ENCODE data around the gene CCDC61. TPM values are rescaled to one million over a fixed set of nuclear protein-coding genes. Genes with fewer than 3 reads are reported as not detected.
A peak's percentile ranks its signal among the peaks of the same experiment; 100 is the strongest.

Gene CCDC61
- total RNA-seq, 1 experiment from 2014 or later, result 16.9 TPM

DNA sequence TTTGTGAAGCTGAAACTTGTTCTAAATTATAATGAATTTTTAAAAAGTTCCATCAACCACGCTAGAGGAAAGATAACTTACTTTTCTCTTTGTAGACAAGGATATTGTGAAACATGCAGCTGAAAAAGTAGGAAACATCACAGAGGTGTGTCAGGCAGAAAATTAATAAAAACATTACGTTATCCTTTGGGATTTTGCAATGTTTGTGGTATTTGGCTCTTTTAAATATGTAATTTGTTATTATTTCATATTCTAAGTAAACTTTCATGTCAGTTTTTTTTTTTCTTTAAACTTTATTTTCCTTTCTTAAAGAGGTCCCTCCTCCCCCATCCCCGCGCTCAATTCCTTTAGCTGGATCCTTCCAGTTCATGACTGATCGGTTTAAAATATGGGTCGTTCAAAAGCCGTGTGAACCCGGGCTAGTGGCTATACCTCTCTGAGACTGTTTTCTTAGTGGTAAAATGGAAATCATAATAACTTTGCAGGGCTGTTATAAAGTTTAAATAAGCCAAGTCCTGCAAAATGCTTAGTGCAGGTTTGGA lies 740 bp upstream of the CCDC61 start:
- no peak overlapping the region for H2AK5ac ChIP-seq (ENCODE audit: insufficient read length, low read length)
- no peak overlapping the region for H3K56ac ChIP-seq (ENCODE audit: insufficient read length, low read depth, low read length)
- Mint-ChIP-seq H3K4me3 (0 out of 5 replicates have a peak overlapping the region, but pooled peaks of 1 of the 2 experiments have one; percentile 59), H3K4me1 (peaks cover 4 to 21% of the 10 kb centered on the region in 2 experiments), H3K36me3 (ENCODE audit: insufficient read depth in 1 of 3, low read depth in 3 of 3) (peaks cover 6 to 7% (median 6%) of the 10 kb centered on the region in 3 experiments; a peak in 6 of 7 replicates), H3K27me3 (ENCODE audit: low read depth) (peaks cover 12% of the 10 kb centered on the region), H3K27ac (no peak overlapping the region), H3K9me3 (no peaks in the 10 kb centered on the region; a peak in 2 of 5 replicates)
- H2BK20ac ChIP-seq (ENCODE audit: low read depth, low read length, poor library complexity, severe bottlenecking), result no peak overlapping the region
- no peak overlapping the region for H4K8ac ChIP-seq (replicated peaks; ENCODE audit: insufficient read length, low read depth, low read length)
- H3T11ph ChIP-seq (ENCODE audit: low read length), result no peak overlapping the region
- no peak overlapping the region for H3K4ac ChIP-seq (ENCODE audit: low read depth, low read length)
- no peak overlapping the region for H2BK5ac ChIP-seq (ENCODE audit: insufficient read length, low read length)
- H3K23me2 ChIP-seq (ENCODE audit: insufficient read length, low read depth, low read length, poor library complexity, severe bottlenecking), result peaks cover 3% of the 10 kb centered on the region
- H3K18ac ChIP-seq (ENCODE audit: insufficient read length, low read depth, low read length), result no peak overlapping the region
- no peak overlapping the region for H2BK12ac ChIP-seq (ENCODE audit: insufficient read length, low read depth, low read length)
- no peak overlapping the region for H3K23ac ChIP-seq (ENCODE audit: insufficient read length, low read depth, low read length)
- no peak overlapping the region for H2BK120ac ChIP-seq (ENCODE audit: low read depth, low read length, poor library complexity, severe bottlenecking)
- TF ChIP-seq CTCF (conservative IDR thresholded peaks at IDR 0.05), result no peak
- no peaks in the 10 kb centered on the region for H3K27me3 ChIP-seq (ENCODE audit: insufficient read depth, low read length)
- DNase-seq, result no peak
- H3K9ac ChIP-seq (ENCODE audit: extremely low read depth, insufficient read length, low read length), result peak overlapping the region; percentile 36
- H4K20me1 ChIP-seq (ENCODE audit: control insufficient read depth, insufficient read depth, insufficient read length), result no peaks in the 10 kb centered on the region
- H3K79me1 ChIP-seq (ENCODE audit: insufficient read depth, low read depth, low read length, poor library complexity, severe bottlenecking), result peaks cover 3% of the 10 kb centered on the region
- no peak overlapping the region for H4K91ac ChIP-seq (ENCODE audit: insufficient read length, low read depth, low read length)
- no peak overlapping the region for H3K27ac ChIP-seq (ENCODE audit: insufficient read length, low read depth, low read length)
- H3K4me2 ChIP-seq (ENCODE audit: insufficient read depth, insufficient read length, low read length), result peak overlapping the region; percentile 90
- no peaks in the 10 kb centered on the region for H3K4me1 ChIP-seq (ENCODE audit: insufficient read depth, low read length)
- no peak overlapping the region for H3K14ac ChIP-seq (ENCODE audit: insufficient read depth, low read length)
- no peak overlapping the region for H4K5ac ChIP-seq (ENCODE audit: insufficient read length, low read depth, low read length)
- 0 out of 2 replicates have a peak, but pooled peaks cover 5% of the 10 kb centered on the region for H3K79me2 ChIP-seq (ENCODE audit: insufficient read depth, low read length)
- H2BK15ac ChIP-seq (ENCODE audit: low read depth, low read length), result no peak overlapping the region
- no CpG with 5 or more reads among the region's 8 CpGs for WGBS (ENCODE audit: extremely low coverage, insufficient read length, low lambda C conversion rate)
- H2AFZ ChIP-seq (ENCODE audit: low read length), result peak overlapping the region; percentile 90
- H3K9me3 ChIP-seq (ENCODE audit: control insufficient read depth, low read depth, low read length), result no peaks in the 10 kb centered on the region
